IMR-90 (cell line): Measurements from ENCODE around the gene FBN3. TPM values are rescaled to one million over a fixed set of nuclear protein-coding genes. Genes with fewer than 3 reads are reported as not detected.

Experiments
- ATAC-seq: fragments of 200-7000 bp; cut with Tn5 transposase; 2 replicates; pipeline ENCODE4 v1.9.1; 2020; ENCODE audit warnings: low read depth, mild to moderate bottlenecking, moderate library complexity
- BruUV-seq: library from RNA; stranded (reverse); fragments of 400-500 nt; replicated peaks from 2 replicates; lab custom pipeline; 2021; lab: Mats Ljungman, UMichigan
- CTCF ChIA-PET: fragments of 300-600 bp; formaldehyde crosslinking; extraction: SDS; loops from one replicate; lab custom pipeline; 2021; ENCODE audit warnings: antibody characterized with exemption; lab: Yijun Ruan, JAX
- POLR2A ChIA-PET: fragments of 300-600 bp; sonication (Branson Sonifier 250); formaldehyde crosslinking; loops from one replicate; lab custom pipeline; 2022; ENCODE audit warnings: antibody characterized with exemption; ENCODE audit not compliant: unreplicated experiment; lab: Charles Lee
- DNase-seq: peaks from one replicate; pipeline ENCODE4 v3.0.0; 2013
- H2AFZ ChIP-seq: replicated peaks from 2 replicates; pipeline ENCODE3; 2013; ENCODE audit warnings: low read length, mild to moderate bottlenecking; ENCODE audit not compliant: poor library complexity
- H2AK5ac ChIP-seq: 2 replicates; pipeline ENCODE4 v1.6.1; 2013; ENCODE audit warnings: low read depth, low read length, inconsistent platforms
- H2AK9ac ChIP-seq: replicated peaks from 2 replicates; pipeline ENCODE3; 2013; ENCODE audit warnings: mild to moderate bottlenecking, low read depth, low read length, moderate library complexity; ENCODE audit not compliant: poor library complexity
- H2BK120ac ChIP-seq: 2 replicates; pipeline ENCODE4 v1.6.1; 2013; ENCODE audit warnings: low read depth, low read length, inconsistent platforms
- H2BK15ac ChIP-seq: 3 replicates; pipeline ENCODE4 v1.6.1; 2013; ENCODE audit warnings: low read depth, low read length, inconsistent platforms
- H2BK20ac ChIP-seq: 2 replicates; pipeline ENCODE4 v1.6.1; 2013; ENCODE audit warnings: low read depth, mild to moderate bottlenecking, inconsistent platforms, low read length, moderate library complexity
- H2BK5ac ChIP-seq: 2 replicates; pipeline ENCODE4 v1.6.1; 2013; ENCODE audit warnings: mild to moderate bottlenecking, low read depth, low read length, inconsistent platforms; ENCODE audit not compliant: poor library complexity, severe bottlenecking
- H3K14ac ChIP-seq: replicated peaks from 2 replicates; pipeline ENCODE4 v1.6.1; 2013; ENCODE audit warnings: low read depth, low read length, inconsistent platforms
- H3K18ac ChIP-seq: 2 replicates; pipeline ENCODE4 v1.6.1; 2013; ENCODE audit warnings: low read depth, low read length, control low read depth
- H3K23ac ChIP-seq: 2 replicates; pipeline ENCODE4 v1.6.1; 2013; ENCODE audit warnings: low read depth, low read length, inconsistent platforms
- H3K27ac ChIP-seq: 2 replicates; pipeline ENCODE4 v1.5.1; 2013; ENCODE audit warnings: mild to moderate bottlenecking, control low read depth, low read length; ENCODE audit not compliant: insufficient read depth
- H3K27me3 ChIP-seq: 2 replicates; pipeline ENCODE4 v1.6.1; 2013; ENCODE audit warnings: low read length; ENCODE audit not compliant: control insufficient read depth, insufficient read depth
- H3K36me3 ChIP-seq: 2 replicates; pipeline ENCODE4 v1.6.1; 2013; ENCODE audit warnings: low read length, mixed read lengths; ENCODE audit not compliant: control insufficient read depth, insufficient read depth
- H3K4ac ChIP-seq: 2 replicates; pipeline ENCODE4 v1.6.1; 2013; ENCODE audit warnings: low read depth, low read length, inconsistent platforms
- H3K4me1 ChIP-seq: 2 replicates; pipeline ENCODE4 v1.6.1; 2013; ENCODE audit warnings: low read length, mixed read lengths; ENCODE audit not compliant: control insufficient read depth, insufficient read depth
- H3K4me2 ChIP-seq: 2 replicates; pipeline ENCODE4 v1.6.1; 2013; ENCODE audit warnings: low read depth, mild to moderate bottlenecking, control low read depth, low read length, moderate library complexity
- H3K4me3 ChIP-seq: 2 replicates; pipeline ENCODE4 v1.5.1; 2013; ENCODE audit warnings: low read depth, mild to moderate bottlenecking, control low read depth, low read length, moderate library complexity; ENCODE audit not compliant: insufficient read depth
- H3K56ac ChIP-seq: 2 replicates; pipeline ENCODE4 v1.6.1; 2013; ENCODE audit warnings: low read length, inconsistent platforms; ENCODE audit not compliant: insufficient read depth; ENCODE audit errors: extremely low read depth
- H3K79me1 ChIP-seq, 2 experiments: 2 replicates each; pipeline ENCODE4 v1.6.1; 2013; ENCODE audit warnings: low read length in 2 of 2, inconsistent platforms in 1 of 2, low read depth in 1 of 2
- H3K9ac ChIP-seq: 2 replicates; pipeline ENCODE4 v1.6.1; 2013; ENCODE audit warnings: low read depth, low read length, control low read depth
- H3K9me1 ChIP-seq: 2 replicates; pipeline ENCODE4 v1.6.1; 2013; ENCODE audit warnings: low read length, inconsistent platforms; ENCODE audit not compliant: insufficient read depth
- H3K9me3 ChIP-seq: 2 replicates; pipeline ENCODE4 v1.6.1; 2013; ENCODE audit warnings: low read length; ENCODE audit not compliant: control insufficient read depth, insufficient read depth
- H4K20me1 ChIP-seq: 2 replicates; pipeline ENCODE4 v1.6.1; 2013; ENCODE audit warnings: low read length, inconsistent platforms; ENCODE audit not compliant: insufficient read depth
- H4K5ac ChIP-seq: 2 replicates; pipeline ENCODE4 v1.6.1; 2013; ENCODE audit warnings: mild to moderate bottlenecking, low read depth, low read length, control low read depth
- H4K8ac ChIP-seq, 2 experiments: 2 replicates each; pipeline ENCODE4 v1.6.1; 2013; ENCODE audit warnings: low read depth in 2 of 2, low read length in 2 of 2, control low read depth in 1 of 2, inconsistent platforms in 1 of 2
- H4K91ac ChIP-seq: 2 replicates; pipeline ENCODE4 v1.6.1; 2013; ENCODE audit warnings: low read depth, low read length, inconsistent platforms; ENCODE audit not compliant: insufficient read depth
- BHLHE40 ChIP-seq: fragments of 150-350 bp; IDR thresholded peaks from 2 replicates; pipeline ENCODE4 v1.6.1; 2016; ENCODE audit warnings: mild to moderate bottlenecking, low read depth, low read length
- CEBPB ChIP-seq: IDR thresholded peaks from 2 replicates; pipeline ENCODE4 v1.6.1; 2012; ENCODE audit warnings: low read depth, low read length, improper control_type of control experiment
- CHD1 ChIP-seq: IDR thresholded peaks from 2 replicates; pipeline ENCODE4 v1.6.1; 2012; ENCODE audit warnings: low read depth, low read length, improper control_type of control experiment
- ELK1 ChIP-seq: fragments of 150-350 bp; IDR thresholded peaks from 2 replicates; pipeline ENCODE4 v1.6.1; 2016; ENCODE audit warnings: low read depth, mild to moderate bottlenecking, low read length, moderate library complexity, borderline replicate concordance
- FOS ChIP-seq: fragments of 150-350 bp; IDR thresholded peaks from 2 replicates; pipeline ENCODE4 v1.6.1; 2016; ENCODE audit warnings: low read depth, low read length
- MAFK ChIP-seq: IDR thresholded peaks from 2 replicates; pipeline ENCODE4 v1.6.1; 2012; ENCODE audit warnings: low read depth, low read length, improper control_type of control experiment
- MAZ ChIP-seq: IDR thresholded peaks from 2 replicates; pipeline ENCODE4 v1.6.1; 2012; ENCODE audit warnings: low read depth, mild to moderate bottlenecking, low read length, improper control_type of control experiment, moderate library complexity, borderline replicate concordance
- MXI1 ChIP-seq: IDR thresholded peaks from 2 replicates; pipeline ENCODE4 v1.6.1; 2012; ENCODE audit warnings: low read depth, mild to moderate bottlenecking, low read length, moderate library complexity, borderline replicate concordance
- NFE2L2 ChIP-seq: fragments of 150-350 bp; IDR thresholded peaks from 2 replicates; pipeline ENCODE4 v1.6.1; 2016; ENCODE audit warnings: low read depth, mild to moderate bottlenecking, low read length
- POLR2A ChIP-seq: IDR thresholded peaks from 2 replicates; pipeline ENCODE4 v1.6.1; 2012; ENCODE audit warnings: mild to moderate bottlenecking, low read depth, low read length
- RCOR1 ChIP-seq: IDR thresholded peaks from 2 replicates; pipeline ENCODE4 v1.6.1; 2012; ENCODE audit warnings: mild to moderate bottlenecking, low read length, improper control_type of control experiment; ENCODE audit not compliant: insufficient replicate concordance
- SMC3 ChIP-seq: fragments of 150-350 bp; IDR thresholded peaks from 2 replicates; pipeline ENCODE4 v1.6.1; 2016; ENCODE audit warnings: low read depth, mild to moderate bottlenecking, antibody characterized with exemption, low read length, moderate library complexity
- USF2 ChIP-seq: fragments of 150-350 bp; IDR thresholded peaks from 2 replicates; pipeline ENCODE4 v1.6.1; 2017; ENCODE audit warnings: mild to moderate bottlenecking, antibody characterized with exemption, low read length, low read depth
- WGBS, 2 experiments: methylation state at CpG; one replicate each; pipeline versions ENCODE4 v1.1.5 to v1.1.7; 2013; ENCODE audit warnings: missing lambda C conversion rate in 2 of 2; ENCODE audit not compliant: insufficient read length in 1 of 2; ENCODE audit errors: extremely low coverage in 2 of 2; 5-methylcytosine and 5-hydroxymethylcytosine counted together
- dilution Hi-C: fragments of 300-500 bp; cut with HindIII; formaldehyde crosslinking; loops from one replicate; pipeline ENCODE4 v1.14.3; 2018; ENCODE audit warnings: low sequenced_read_pairs; ENCODE audit not compliant: unreplicated experiment
- in situ Hi-C: fragments of 300-500 bp; cut with MboI; formaldehyde crosslinking; loops from 3 replicates; pipeline ENCODE4 v1.14.3; 2019; ENCODE audit warnings: low sequenced_read_pairs, inconsistent platforms, mixed read lengths
- intact Hi-C: fragments of 100-400 bp; cut with micrococcal nuclease; formaldehyde crosslinking; loops from 2 replicates; pipeline ENCODE4 v1.10.0; 2022
- polyA plus RNA-seq, 3 experiments: library from polyadenylated mRNA; depleted of rRNA; stranded (reverse); fragments of >200 nt; gene quantifications; 2 replicates each; pipeline ENCODE4 v1.2.3, GENCODE V29; 2012; ENCODE audit warnings: low replicate concordance in 1 of 3
- total RNA-seq: library from RNA; depleted of rRNA; stranded (reverse); fragments of >200 nt; gene quantifications from 2 replicates; pipeline ENCODE4 v1.2.3, GENCODE V29; 2012

The FBN3 gene
- total and polyA plus RNA-seq, 2 of the 4 experiments (the other 2 are of a cell fraction) = not detected

- no peak overlapping the region for H2BK20ac ChIP-seq
- H3K9ac ChIP-seq = no peak overlapping the region
- H2AK9ac ChIP-seq = no peak overlapping the region
- dilution Hi-C loops = no loop called here
- H3K18ac ChIP-seq = no peak overlapping the region
- ChIA-PET POLR2A (no interaction called here), CTCF (no interaction called here)
- H2AK5ac ChIP-seq = no peak overlapping the region
- DNase-seq (no peak), ATAC-seq (no peak)
- no peaks in the 10 kb centered on the region for H3K79me1 ChIP-seq
- no peak overlapping the region for H3K4me2 ChIP-seq
- H4K91ac ChIP-seq = no peak overlapping the region
- no peak overlapping the region for H2AFZ ChIP-seq
- in situ Hi-C loops = no loop called here
- H4K5ac ChIP-seq = no peak overlapping the region
- H3K4me3 ChIP-seq = no peak overlapping the region
- no peak overlapping the region for H3K14ac ChIP-seq
- no peak overlapping the region for H4K8ac ChIP-seq
- WGBS, 2 experiments = 60% methylated on average over 1 of the region's 7 CpGs; no CpG with 5 or more reads in 1 of the 2 experiments
- H2BK5ac ChIP-seq = no peak overlapping the region
- intact Hi-C loops = no loop called here
- no peaks in the 10 kb centered on the region for H4K20me1 ChIP-seq
- H3K4ac ChIP-seq = no peak overlapping the region
- no peak overlapping the region for H3K56ac ChIP-seq
- BruUV-seq = no TSS peak
- H2BK15ac ChIP-seq = no peak overlapping the region
- no peaks in the 10 kb centered on the region for H3K9me1 ChIP-seq
- H3K4me1 ChIP-seq = no peaks in the 10 kb centered on the region
- TF ChIP-seq NFE2L2 = no peak
- TF ChIP-seq BHLHE40 = no peak
- no peak for TF ChIP-seq RCOR1
- TF ChIP-seq MAFK = no peak
- TF ChIP-seq CHD1 = no peak
- TF ChIP-seq ELK1 = no peak
- no peak for TF ChIP-seq FOS
- TF ChIP-seq USF2 = no peak
- TF ChIP-seq POLR2A = no peak
- no peak for TF ChIP-seq CEBPB
- no peak for TF ChIP-seq MXI1
- no peak for TF ChIP-seq SMC3
- no peak for TF ChIP-seq MAZ
- no peak overlapping the region for H2BK120ac ChIP-seq
- H3K23ac ChIP-seq = no peak overlapping the region
- H3K9me3 ChIP-seq = no peaks in the 10 kb centered on the region
- H3K27ac ChIP-seq = no peak overlapping the region
- H3K27me3 ChIP-seq = peaks cover 10% of the 10 kb centered on the region; the same call in 1 of the 2 replicates
- no peaks in the 10 kb centered on the region for H3K36me3 ChIP-seq
Observed at GRCh38 chr19:8041531-8041931, 107.9 kb downstream of the FBN3 start.
